ENCODE results near the gene ENOX1. TPM values are rescaled to one million over a fixed set of nuclear protein-coding genes. Genes with fewer than 3 reads are reported as not detected.

ENOX1 gene
- total and polyA plus RNA-seq, 2 of the 8 experiments (the other 6 are each of a cell fraction or from before 2014, with no cell fraction given) = 0.23 to 0.37 TPM

GRCh38 chr13:43688227-43688907 is 98.4 kb downstream of the ENOX1 start:
- H3K27me3 ChIP-seq (replicated peaks in 1 of 4; ENCODE audit: control insufficient read depth in 3 of 4, extremely low read depth in 1 of 4, insufficient read depth in 3 of 4, low read length in 3 of 4) = no peaks in the 10 kb centered on the region
- no peak overlapping the region for H2AFZ ChIP-seq (ENCODE audit: low read length)
- H2BK15ac ChIP-seq (ENCODE audit: low read length) = no peak overlapping the region
- H3K79me1 ChIP-seq (ENCODE audit: low read depth, low read length) = no peaks in the 10 kb centered on the region
- FAIRE-seq = no peak
- peaks cover 0 to 5% (median 3%) of the 10 kb centered on the region in 4 experiments; a peak in 2 of 7 replicates for H3K4me1 ChIP-seq (replicated peaks in 1 of 4; ENCODE audit: control insufficient read depth in 3 of 4, insufficient read depth in 4 of 4, low read length in 3 of 4)
- no peak overlapping the region for H3K23ac ChIP-seq (ENCODE audit: insufficient read length)
- H3K56ac ChIP-seq (replicated peaks; ENCODE audit: insufficient read length, low read depth, low read length) = no peak overlapping the region
- H2BK12ac ChIP-seq (ENCODE audit: low read depth, low read length) = no peak overlapping the region
- H3K9ac ChIP-seq (replicated peaks in 1 of 4; ENCODE audit: extremely low read depth in 1 of 4, low read depth in 3 of 4, low read length in 3 of 4) = no peak overlapping the region
- H3K4me3 ChIP-seq (ENCODE audit: extremely low read depth in 1 of 4, insufficient read depth in 2 of 4, low read depth in 3 of 4, low read length in 4 of 4) = no peak overlapping the region
- H4K8ac ChIP-seq (ENCODE audit: extremely low read depth, insufficient read depth, low read length) = no peak overlapping the region
- H2AK5ac ChIP-seq (ENCODE audit: low read depth, low read length) = no peak overlapping the region
- no peak overlapping the region for H2BK20ac ChIP-seq (ENCODE audit: low read length)
- no peak overlapping the region for H3K14ac ChIP-seq (ENCODE audit: insufficient read length)
- H3K18ac ChIP-seq (ENCODE audit: extremely low read depth, low read length) = no peak overlapping the region
- no peak for TF ChIP-seq YY1 (IDR thresholded peaks at IDR 0.05; ENCODE audit: low read depth, low read length)
- no peak for TF ChIP-seq CREB1 (IDR thresholded peaks at IDR 0.05)
- no peak for TF ChIP-seq SIN3A (conservative IDR thresholded peaks at IDR 0.05 in 1 of 2, IDR thresholded peaks at IDR 0.05 in 1 of 2; ENCODE audit: low read depth in 1 of 2, low read length in 2 of 2)
- no peak for TF ChIP-seq ZNF274 (IDR thresholded peaks at IDR 0.05; ENCODE audit: borderline replicate concordance, extremely low read depth, low read length)
- TF ChIP-seq MAFK (IDR thresholded peaks at IDR 0.05; ENCODE audit: low read depth, low read length) = no peak
- no peak for TF ChIP-seq JUN (IDR thresholded peaks at IDR 0.05; ENCODE audit: low read depth, low read length)
- TF ChIP-seq TBP (IDR thresholded peaks at IDR 0.05; ENCODE audit: low read depth, low read length) = no peak
- no peak for TF ChIP-seq CHD1 (IDR thresholded peaks at IDR 0.05; ENCODE audit: low read depth, low read length)
- TF ChIP-seq CHD2 (IDR thresholded peaks at IDR 0.05; ENCODE audit: low read length) = no peak
- no peak for TF ChIP-seq ATF2 (IDR thresholded peaks at IDR 0.05; ENCODE audit: low read length)
- H3K4ac ChIP-seq (replicated peaks; ENCODE audit: insufficient read length, low read depth, low read length) = no peak overlapping the region
- H3K27ac ChIP-seq (ENCODE audit: low read depth, low read length) = no peak overlapping the region
- H3K4me2 ChIP-seq (ENCODE audit: insufficient read depth in 1 of 2, low read depth in 2 of 2, low read length in 2 of 2) = no peak overlapping the region
- H3K36me3 ChIP-seq (ENCODE audit: control insufficient read depth in 2 of 4, insufficient read depth in 4 of 4, low read length in 3 of 4) = no peaks in the 10 kb centered on the region
- H4K5ac ChIP-seq (ENCODE audit: insufficient read length, low read depth, low read length) = no peak overlapping the region
- no peaks in the 10 kb centered on the region for H3K79me2 ChIP-seq (ENCODE audit: control insufficient read depth in 1 of 2, insufficient read depth in 2 of 2, low read length in 2 of 2)
- no peaks in the 10 kb centered on the region for H3K9me3 ChIP-seq (ENCODE audit: insufficient read depth in 2 of 2, low read depth in 1 of 2, low read length in 1 of 2)
- no peak for DNase-seq (ENCODE audit: low read depth in 1 of 2, low spot score in 2 of 2)
- no peak overlapping the region for H2BK120ac ChIP-seq (replicated peaks; ENCODE audit: low read depth, low read length)
- H2BK5ac ChIP-seq (ENCODE audit: low read depth, low read length) = no peak overlapping the region
- POLR2A ChIA-PET (ENCODE audit: partially characterized antibody) = no interaction called here
- H3K23me2 ChIP-seq (ENCODE audit: low read depth, low read length) = no peaks in the 10 kb centered on the region
- CTCF ChIA-PET (ENCODE audit: partially characterized antibody) = interaction anchor here (0.7 to 1.0 kb wide), 2 partner anchors 18 to 74 kb away, joined by 3 to 4 read pairs; no protein-coding TSS in a partner anchor
- H4K20me1 ChIP-seq (replicated peaks in 1 of 2; ENCODE audit: control insufficient read depth in 1 of 2, insufficient read depth in 2 of 2, low read length in 2 of 2) = no peaks in the 10 kb centered on the region
- H4K91ac ChIP-seq (replicated peaks; ENCODE audit: insufficient read length, low read length) = no peak overlapping the region
- 94% methylated on average over 3 of the region's 3 CpGs; no CpG with 5 or more reads in 1 of the 2 experiments for WGBS, 2 experiments (ENCODE audit: extremely low coverage in 1 of 2, insufficient coverage in 1 of 2, insufficient read length in 1 of 2, insufficient replicate concordance in 2 of 2, low coverage in 1 of 2, low lambda C conversion rate in 2 of 2, missing lambda C conversion rate in 1 of 2)

Data from H1 (cell line).